Body of pancreas (tissue), 4 donors: ENCODE measurements around the gene GALNTL6. TPM values are rescaled to one million over a fixed set of nuclear protein-coding genes. Genes with fewer than 3 reads are reported as not detected.

Source experiments
- ATAC-seq: fragments of 150-250 bp; one replicate; pipeline ENCODE4 v1.9.1; 2016
- DNase-seq, 4 donors: peaks; one replicate each; pipeline ENCODE4 v3.0.0-alpha.2; 2019
- H3K27ac ChIP-seq, 4 donors: fragments of 200-600 bp; sonication (generic); 1 replicate in 3 of 4; 2 replicates in 1 of 4; pipeline versions ENCODE4 v1.5.1 to v1.6.1; 2016 to 2019; ENCODE audit warnings: mild to moderate bottlenecking in 1 of 4, mixed read lengths in 1 of 4, moderate library complexity in 1 of 4
- H3K27me3 ChIP-seq, 2 donors: fragments of 200-600 bp; sonication (generic); one replicate each; pipeline ENCODE4 v1.6.0; 2016; ENCODE audit warnings: mild to moderate bottlenecking in 1 of 2
- H3K36me3 ChIP-seq, 2 donors: fragments of 200-600 bp; sonication (generic); replicated peaks in 1 of 2; 2 replicates each; pipeline ENCODE4 v1.5.1; 2016; ENCODE audit warnings: low read depth in 2 of 2; ENCODE audit not compliant: insufficient read depth in 1 of 2
- H3K4me1 ChIP-seq: fragments of 200-600 bp; sonication (generic); one replicate; pipeline ENCODE4 v1.6.0; 2016
- H3K4me3 ChIP-seq, 2 donors: fragments of 200-600 bp; sonication (generic); 1 replicate in 1 of 2; 2 replicates in 1 of 2; pipeline ENCODE4 v1.5.1; 2016 to 2019
- H3K9me3 ChIP-seq, 3 donors: fragments of 200-600 bp; sonication (generic); 1 replicate in 2 of 3; 2 replicates in 1 of 3; pipeline ENCODE4 v1.5.1; 2016
- CTCF ChIP-seq, 7 experiments: fragments of 450-650 bp in 4 of 7; fragments of 200-600 bp in 3 of 7; sonication (generic) in 3 of 7; IDR thresholded peaks; one replicate each; pipeline ENCODE4 v1.5.1; 2016 to 2019; ENCODE audit warnings: antibody characterized with exemption in 7 of 7
- POLR2A ChIP-seq, 3 donors: fragments of 450-650 bp; IDR thresholded peaks; one replicate each; pipeline ENCODE4 v1.6.1; 2016; ENCODE audit warnings: antibody characterized with exemption in 3 of 3, mild to moderate bottlenecking in 2 of 3
- WGBS, 2 donors: methylation state at CpG; one replicate each; pipeline ENCODE4 v1.1.5; 2017; 5-methylcytosine and 5-hydroxymethylcytosine counted together
- intact Hi-C: fragments of 100-400 bp; cut with DNase I; formaldehyde crosslinking; loops from one replicate; pipeline ENCODE4 v1.15.1; 2023
- total RNA-seq, 2 donors: library from RNA; depleted of rRNA; stranded (reverse); fragments of >200 nt; gene quantifications; one replicate each; pipeline ENCODE4 v1.1.0, GENCODE V29; 2016

The GALNTL6 gene
- total RNA-seq, 2 donors from 2014 or later = 0.26 TPM; not detected in 1

DNA sequence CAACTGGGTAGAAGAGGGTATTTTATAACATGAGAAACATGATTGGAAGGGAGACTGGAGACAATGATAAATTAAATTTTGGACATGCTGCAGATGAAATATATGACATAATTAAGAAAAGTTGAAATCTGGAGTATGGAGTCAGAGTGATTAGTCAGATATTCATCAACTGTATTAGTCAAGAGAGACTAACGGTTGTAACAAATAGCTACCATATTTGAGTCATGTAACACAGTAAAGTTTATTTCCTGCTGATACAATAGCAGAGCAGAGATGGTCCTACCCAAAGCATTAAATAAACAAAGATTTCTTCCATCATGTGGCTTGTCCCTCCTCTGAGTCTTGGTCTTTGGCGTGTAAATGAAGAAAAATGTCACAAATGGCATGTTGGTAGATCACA, 321.3 kb downstream of the GALNTL6 start:
- Histone ChIP-seq H3K4me3 (no peak overlapping the region), H3K4me1 (no peaks in the 10 kb centered on the region), H3K27ac (no peak overlapping the region), H3K27me3 (no peaks in the 10 kb centered on the region), H3K36me3 (no peaks in the 10 kb centered on the region), H3K9me3 (no peaks in the 10 kb centered on the region)
- ATAC-seq (no peak), DNase-seq (no peak)
- intact Hi-C loops = no loop called here
- WGBS, 2 donors = 71 to 76% methylated on average over 2 of the region's 2 CpGs
- TF ChIP-seq POLR2A (IDR thresholded peaks at IDR 0.05) = no peak
- no peak for TF ChIP-seq CTCF (IDR thresholded peaks at IDR 0.05)

GRCh38 chr4:172141025-172141424, 327.8 kb downstream of the GALNTL6 start:
- DNase-seq (no peak), ATAC-seq (no peak)
- Histone ChIP-seq H3K9me3 (no peaks in the 10 kb centered on the region), H3K36me3 (no peaks in the 10 kb centered on the region), H3K4me3 (no peak overlapping the region), H3K27me3 (no peaks in the 10 kb centered on the region), H3K27ac (no peak overlapping the region), H3K4me1 (no peaks in the 10 kb centered on the region)
- WGBS, 2 donors = 34 to 42% methylated on average over 2 of the region's 2 CpGs
- TF ChIP-seq POLR2A (IDR thresholded peaks at IDR 0.05) = no peak
- TF ChIP-seq CTCF (IDR thresholded peaks at IDR 0.05) = no peak
- intact Hi-C loops = no loop called here

DNA sequence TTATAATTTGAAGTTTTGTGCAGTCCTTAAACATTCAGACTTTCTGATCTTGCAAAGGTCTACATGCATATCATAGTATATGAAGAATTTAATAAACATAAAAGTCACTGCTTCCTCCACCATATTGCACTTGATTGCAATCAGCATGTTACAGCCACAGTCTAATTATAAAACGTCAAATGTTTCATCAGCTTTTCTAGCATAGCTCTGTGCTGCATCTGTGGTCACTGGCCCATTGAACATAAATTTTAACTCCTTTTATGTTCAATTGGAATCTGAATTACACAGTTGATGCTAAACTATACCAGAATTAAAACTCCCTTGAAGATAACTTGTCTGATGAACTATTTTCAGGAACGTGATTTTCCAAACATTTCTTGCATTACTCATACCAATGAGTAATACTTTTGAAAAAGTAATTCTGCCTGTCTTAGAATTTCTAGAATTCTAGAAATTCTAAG, 329.1 kb downstream of the GALNTL6 start:
- WGBS, 2 donors = 38 to 40% methylated on average over 2 of the region's 2 CpGs
- Histone ChIP-seq H3K27ac (no peak overlapping the region), H3K4me3 (no peak overlapping the region), H3K27me3 (no peaks in the 10 kb centered on the region), H3K36me3 (no peaks in the 10 kb centered on the region), H3K4me1 (no peaks in the 10 kb centered on the region), H3K9me3 (no peaks in the 10 kb centered on the region)
- ATAC-seq = no peak
- intact Hi-C loops = no loop called here
- DNase-seq = no peak
- no peak for TF ChIP-seq POLR2A (IDR thresholded peaks at IDR 0.05)
- TF ChIP-seq CTCF (IDR thresholded peaks at IDR 0.05) = no peak

GRCh38 chr4:172143605-172144314, 330.6 kb downstream of the GALNTL6 start:
- TF ChIP-seq CTCF (IDR thresholded peaks at IDR 0.05) = no peak
- no peak for TF ChIP-seq POLR2A (IDR thresholded peaks at IDR 0.05)
- WGBS, 2 donors = 29 to 46% methylated on average over 3 of the region's 3 CpGs
- no peaks in the 10 kb centered on the region for H3K4me1 ChIP-seq
- no peak overlapping the region for H3K27ac ChIP-seq
- H3K36me3 ChIP-seq = no peaks in the 10 kb centered on the region
- H3K27me3 ChIP-seq = no peaks in the 10 kb centered on the region
- no peaks in the 10 kb centered on the region for H3K9me3 ChIP-seq
- H3K4me3 ChIP-seq = no peak overlapping the region
- intact Hi-C loops = no loop called here
- no peak for DNase-seq
- no peak for ATAC-seq

GRCh38 chr4:172147687-172148086, 334.5 kb downstream of the GALNTL6 start:
- 11 to 16% methylated on average over 2 of the region's 2 CpGs for WGBS, 2 donors
- Histone ChIP-seq H3K9me3 (no peaks in the 10 kb centered on the region), H3K4me3 (no peak overlapping the region), H3K27ac (no peak overlapping the region), H3K27me3 (no peaks in the 10 kb centered on the region), H3K4me1 (no peaks in the 10 kb centered on the region), H3K36me3 (no peaks in the 10 kb centered on the region)
- no peak for TF ChIP-seq CTCF (IDR thresholded peaks at IDR 0.05)
- TF ChIP-seq POLR2A (IDR thresholded peaks at IDR 0.05) = no peak
- no peak for ATAC-seq
- DNase-seq = no peak
- intact Hi-C loops = no loop called here
